ENCODE data around the gene CTNS. TPM values are rescaled to one million over a fixed set of nuclear protein-coding genes. Genes with fewer than 3 reads are reported as not detected.

CTNS gene
- total and polyA plus RNA-seq, 9 donors, result 10.1 to 23.3 (median 14.5) TPM

DNA sequence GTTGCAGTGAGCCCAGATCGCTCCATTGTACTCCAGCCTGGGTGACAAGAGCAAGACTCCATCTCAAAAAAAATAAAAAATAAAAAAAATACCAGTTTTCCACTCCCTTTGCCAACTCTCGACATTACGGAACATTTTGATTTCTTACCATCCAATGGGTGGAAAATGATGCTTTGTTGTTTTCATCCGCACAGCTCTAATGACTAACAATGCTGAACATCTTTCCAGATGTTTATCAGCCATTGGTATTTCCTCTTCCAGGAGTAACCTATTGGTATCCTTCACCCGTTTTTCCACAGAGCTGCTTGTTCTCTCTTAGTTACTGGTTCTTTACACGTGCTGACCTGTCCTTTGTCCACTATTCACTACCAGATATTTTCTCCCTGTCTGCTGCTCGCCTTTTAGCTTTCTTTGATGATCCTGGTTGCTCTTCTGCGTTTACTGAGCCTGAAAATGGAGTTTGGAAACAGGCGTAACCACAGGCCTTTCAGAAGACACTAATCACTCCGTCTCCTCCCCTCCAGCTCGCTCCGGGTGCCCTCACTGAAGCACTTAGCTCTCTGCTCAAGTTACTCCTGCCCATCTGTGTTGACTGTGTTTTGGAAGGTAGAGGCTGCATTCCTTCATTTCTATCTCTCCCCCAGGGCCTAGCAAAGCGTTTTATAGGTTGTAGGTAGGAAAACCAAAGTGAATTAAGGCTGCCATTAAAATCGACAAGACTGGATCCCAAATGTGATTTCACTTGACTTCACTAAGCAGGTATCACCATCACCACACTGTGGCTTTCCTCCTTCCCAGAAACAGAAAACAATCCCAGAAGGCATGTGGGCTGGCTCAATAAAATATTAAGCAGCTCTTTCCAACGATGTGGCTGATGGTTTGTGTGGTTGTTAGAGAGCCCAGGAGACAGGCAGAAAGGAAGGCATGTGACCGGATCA lies 9.5 kb upstream of the CTNS start:
- peak overlapping the region in 1 of 2 donors; percentile 11 for H3K27ac ChIP-seq
- DNase-seq, result no peak

DNA sequence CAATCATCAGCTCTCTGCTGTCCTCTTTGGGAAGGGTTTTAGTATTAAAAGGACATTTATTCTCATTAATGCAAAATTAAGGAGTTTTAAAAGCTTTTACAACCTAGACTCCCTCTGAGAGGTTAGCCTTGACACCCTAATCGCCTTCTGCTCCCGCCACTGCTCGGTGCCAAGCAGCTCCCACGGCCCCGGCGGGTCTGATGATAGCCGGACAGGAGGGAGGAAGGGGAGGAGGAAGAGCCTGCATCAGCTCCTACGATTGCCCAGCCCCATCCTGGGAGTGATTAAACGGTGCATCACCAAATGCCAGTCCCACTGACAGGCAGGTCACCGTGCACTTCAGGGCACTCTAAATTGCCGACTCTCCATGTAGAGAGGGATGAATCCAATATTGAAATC lies 8.8 kb upstream of the CTNS start:
- no peaks in the 10 kb centered on the region for H3K36me3 ChIP-seq
- H3K27me3 ChIP-seq, result no peaks in the 10 kb centered on the region
- DNase-seq, result peak in 2 of 5 donors; percentile 32 to 52
- H3K27ac ChIP-seq, result peak overlapping the region in 1 of 2 donors; percentile 11
- H3K4me3 ChIP-seq, result no peak overlapping the region
- TF ChIP-seq POLR2A (IDR thresholded peaks at IDR 0.05) (no peak), EP300 (IDR thresholded peaks at IDR 0.05) (no peak)
- TF ChIP-seq, protein P1, sequence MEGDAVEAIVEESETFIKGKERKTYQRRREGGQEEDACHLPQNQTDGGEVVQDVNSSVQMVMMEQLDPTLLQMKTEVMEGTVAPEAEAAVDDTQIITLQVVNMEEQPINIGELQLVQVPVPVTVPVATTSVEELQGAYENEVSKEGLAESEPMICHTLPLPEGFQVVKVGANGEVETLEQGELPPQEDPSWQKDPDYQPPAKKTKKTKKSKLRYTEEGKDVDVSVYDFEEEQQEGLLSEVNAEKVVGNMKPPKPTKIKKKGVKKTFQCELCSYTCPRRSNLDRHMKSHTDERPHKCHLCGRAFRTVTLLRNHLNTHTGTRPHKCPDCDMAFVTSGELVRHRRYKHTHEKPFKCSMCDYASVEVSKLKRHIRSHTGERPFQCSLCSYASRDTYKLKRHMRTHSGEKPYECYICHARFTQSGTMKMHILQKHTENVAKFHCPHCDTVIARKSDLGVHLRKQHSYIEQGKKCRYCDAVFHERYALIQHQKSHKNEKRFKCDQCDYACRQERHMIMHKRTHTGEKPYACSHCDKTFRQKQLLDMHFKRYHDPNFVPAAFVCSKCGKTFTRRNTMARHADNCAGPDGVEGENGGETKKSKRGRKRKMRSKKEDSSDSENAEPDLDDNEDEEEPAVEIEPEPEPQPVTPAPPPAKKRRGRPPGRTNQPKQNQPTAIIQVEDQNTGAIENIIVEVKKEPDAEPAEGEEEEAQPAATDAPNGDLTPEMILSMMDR (IDR thresholded peaks at IDR 0.05), result no peak
- H3K9me3 ChIP-seq, result no peaks in the 10 kb centered on the region
- intact Hi-C loops (cut with DNase I), result no loop called here
- 6 to 31% (median 7%) methylated on average over 11 of the region's 11 CpGs for WGBS, 3 donors
- peaks cover 2% of the 10 kb centered on the region for H3K4me1 ChIP-seq (ENCODE audit: insufficient read depth)

More for the DNA sequence above, 9.5 kb upstream of the CTNS start:
- 67 to 80% (median 73%) methylated on average over 16 of the region's 16 CpGs for WGBS, 3 donors
- no peak for TF ChIP-seq EP300 (IDR thresholded peaks at IDR 0.05)
- TF ChIP-seq POLR2A (IDR thresholded peaks at IDR 0.05), result no peak
- TF ChIP-seq, protein P1 (IDR thresholded peaks at IDR 0.05), result no peak
- Histone ChIP-seq H3K27me3 (no peaks in the 10 kb centered on the region), H3K36me3 (no peaks in the 10 kb centered on the region), H3K4me3 (no peak overlapping the region), H3K9me3 (no peaks in the 10 kb centered on the region), H3K4me1 (ENCODE audit: insufficient read depth) (peaks cover 2% of the 10 kb centered on the region)
- intact Hi-C loops (cut with DNase I), result no loop called here

DNA sequence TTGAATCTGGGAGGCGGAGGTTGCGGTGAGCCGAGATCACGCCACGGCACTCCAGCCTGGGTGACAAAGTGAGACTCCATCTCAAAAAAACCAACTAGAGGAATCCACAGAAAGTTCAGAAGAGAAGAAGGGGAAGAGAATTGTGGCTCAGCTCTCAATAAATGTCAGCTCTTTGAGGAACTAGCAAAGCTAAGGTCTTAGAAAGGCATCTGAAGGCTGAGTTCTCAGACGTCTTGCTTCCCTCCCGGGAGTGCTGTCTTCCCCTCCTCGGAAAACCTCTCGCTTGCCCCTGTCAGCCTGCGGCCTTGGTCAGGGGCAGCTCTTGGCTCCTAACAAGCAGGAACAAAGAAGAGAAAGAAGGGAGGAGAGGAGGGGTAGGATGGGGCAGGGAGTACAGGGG lies 5.8 kb upstream of the CTNS start:
- no peak overlapping the region for H3K27ac ChIP-seq
- no peaks in the 10 kb centered on the region for H3K36me3 ChIP-seq
- intact Hi-C loops (cut with DNase I), result no loop called here

DNA sequence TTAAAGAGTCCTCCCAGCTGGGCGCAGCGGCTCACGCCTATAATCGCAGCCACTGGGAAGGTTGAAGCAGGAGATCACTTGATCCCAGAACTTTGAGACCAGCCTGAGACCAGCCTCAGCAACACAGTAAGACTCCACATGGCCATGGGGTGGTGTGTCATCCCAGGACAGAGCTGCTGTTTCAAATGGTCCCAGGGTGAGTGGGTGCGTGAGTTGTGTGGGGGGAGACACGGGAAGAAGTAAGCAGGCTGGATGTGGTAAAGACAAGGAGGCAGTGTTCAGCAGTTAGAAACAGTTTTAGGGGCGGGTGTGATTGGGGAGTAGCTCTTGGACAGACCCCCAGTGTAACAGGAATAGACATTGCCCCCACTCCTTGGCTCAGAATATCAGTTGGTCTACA lies 4.3 kb upstream of the CTNS start:
- Histone ChIP-seq H3K4me1 (ENCODE audit: insufficient read depth) (peaks cover 13% of the 10 kb centered on the region), H3K27ac (no peak overlapping the region), H3K27me3 (no peaks in the 10 kb centered on the region), H3K9me3 (no peaks in the 10 kb centered on the region), H3K4me3 (no peak overlapping the region), H3K36me3 (no peaks in the 10 kb centered on the region)
- 97 to 98% (median 97%) methylated on average over 7 of the region's 7 CpGs for WGBS, 3 donors
- intact Hi-C loops (cut with DNase I), result no loop called here
- DNase-seq, result no peak
- TF ChIP-seq POLR2A (IDR thresholded peaks at IDR 0.05), result no peak
- TF ChIP-seq, protein P1 (IDR thresholded peaks at IDR 0.05), result no peak
- TF ChIP-seq EP300 (IDR thresholded peaks at IDR 0.05), result no peak

More for the DNA sequence above, 5.8 kb upstream of the CTNS start:
- DNase-seq, result no peak
- WGBS, 3 donors, result 79 to 89% (median 84%) methylated on average over 10 of the region's 10 CpGs
- H3K27me3 ChIP-seq, result no peaks in the 10 kb centered on the region
- no peak for TF ChIP-seq EP300 (IDR thresholded peaks at IDR 0.05)
- TF ChIP-seq POLR2A (IDR thresholded peaks at IDR 0.05), result no peak
- H3K9me3 ChIP-seq, result no peaks in the 10 kb centered on the region
- H3K4me1 ChIP-seq (ENCODE audit: insufficient read depth), result peaks cover 11% of the 10 kb centered on the region
- H3K4me3 ChIP-seq, result no peak overlapping the region
